OCI-LY1 (cell line): ENCODE results near the gene FNDC7.

Experiments used
- EZH2 ChIP-seq: fragments of 200-600 bp; sonication (generic), shearing (Covaris generic); IDR thresholded peaks from 2 replicates; pipeline ENCODE4 v1.8.0; 2017; ENCODE audit warnings: borderline replicate concordance, mixed run types, mild to moderate bottlenecking, antibody characterized with exemption, low read length, moderate library complexity, mixed read lengths
- TF ChIP-seq, protein P1 (sequence below): fragments of 200-600 bp; sonication (generic), shearing (Covaris generic); IDR thresholded peaks from 2 replicates; pipeline ENCODE4 v1.5.1; 2017; ENCODE audit warnings: mild to moderate bottlenecking, antibody characterized with exemption, low read length, moderate library complexity, mixed read lengths

DNA sequence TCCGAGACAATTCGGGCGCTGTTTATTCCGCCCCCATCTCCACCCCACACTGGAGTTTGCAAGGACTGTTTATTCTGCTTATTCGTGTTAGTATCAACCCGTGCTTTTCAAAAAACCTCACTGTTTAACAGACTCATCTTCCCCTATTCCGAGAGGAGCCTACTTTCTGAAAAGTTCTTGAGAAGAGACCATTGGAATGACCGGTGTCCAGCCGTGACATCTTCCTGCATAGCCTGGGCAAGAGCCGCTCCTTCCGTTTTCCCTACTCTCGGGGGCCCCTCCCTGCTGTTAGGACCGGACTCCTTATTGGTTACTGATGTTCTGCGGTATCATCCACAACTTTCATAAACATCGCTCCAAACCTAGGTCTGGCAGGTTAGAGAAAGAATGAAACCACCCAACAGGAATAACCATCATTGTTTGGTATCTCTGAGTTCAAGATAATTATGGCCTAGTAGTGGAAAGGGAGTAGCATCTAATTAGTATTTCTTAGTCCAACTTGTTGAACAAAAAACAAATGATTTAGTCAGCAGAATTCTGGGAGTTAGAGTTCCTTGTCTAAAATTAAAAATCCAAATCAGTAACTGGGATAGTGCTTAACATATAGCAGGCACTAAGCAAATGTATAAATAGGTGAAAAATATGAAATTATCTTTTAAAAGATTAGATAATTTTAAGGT, 34.6 kb downstream of the FNDC7 start:
- TF ChIP-seq, protein P1, sequence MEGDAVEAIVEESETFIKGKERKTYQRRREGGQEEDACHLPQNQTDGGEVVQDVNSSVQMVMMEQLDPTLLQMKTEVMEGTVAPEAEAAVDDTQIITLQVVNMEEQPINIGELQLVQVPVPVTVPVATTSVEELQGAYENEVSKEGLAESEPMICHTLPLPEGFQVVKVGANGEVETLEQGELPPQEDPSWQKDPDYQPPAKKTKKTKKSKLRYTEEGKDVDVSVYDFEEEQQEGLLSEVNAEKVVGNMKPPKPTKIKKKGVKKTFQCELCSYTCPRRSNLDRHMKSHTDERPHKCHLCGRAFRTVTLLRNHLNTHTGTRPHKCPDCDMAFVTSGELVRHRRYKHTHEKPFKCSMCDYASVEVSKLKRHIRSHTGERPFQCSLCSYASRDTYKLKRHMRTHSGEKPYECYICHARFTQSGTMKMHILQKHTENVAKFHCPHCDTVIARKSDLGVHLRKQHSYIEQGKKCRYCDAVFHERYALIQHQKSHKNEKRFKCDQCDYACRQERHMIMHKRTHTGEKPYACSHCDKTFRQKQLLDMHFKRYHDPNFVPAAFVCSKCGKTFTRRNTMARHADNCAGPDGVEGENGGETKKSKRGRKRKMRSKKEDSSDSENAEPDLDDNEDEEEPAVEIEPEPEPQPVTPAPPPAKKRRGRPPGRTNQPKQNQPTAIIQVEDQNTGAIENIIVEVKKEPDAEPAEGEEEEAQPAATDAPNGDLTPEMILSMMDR, result no peak
- TF ChIP-seq EZH2, result no peak
